Breast epithelium (tissue), 3 donors: ENCODE results near the gene SATB1.

ENCODE experiments used
- POLR2A ChIP-seq: fragments of 450-650 bp; IDR thresholded peaks from one replicate; pipeline ENCODE4 v1.6.1; 2016; ENCODE audit warnings: antibody characterized with exemption, mild to moderate bottlenecking, moderate library complexity
- POLR2AphosphoS5 ChIP-seq, 3 donors: sonication (generic); formaldehyde crosslinking; IDR thresholded peaks; one replicate each; pipeline ENCODE4 v1.6.1; 2017; ENCODE audit warnings: antibody characterized with exemption in 3 of 3
- TF ChIP-seq, protein P1 (sequence below), 3 donors: fragments of 450-650 bp; IDR thresholded peaks; one replicate each; pipeline ENCODE4 v1.5.1; 2016 to 2017; ENCODE audit warnings: antibody characterized with exemption in 3 of 3, mild to moderate bottlenecking in 3 of 3, moderate library complexity in 3 of 3

DNA sequence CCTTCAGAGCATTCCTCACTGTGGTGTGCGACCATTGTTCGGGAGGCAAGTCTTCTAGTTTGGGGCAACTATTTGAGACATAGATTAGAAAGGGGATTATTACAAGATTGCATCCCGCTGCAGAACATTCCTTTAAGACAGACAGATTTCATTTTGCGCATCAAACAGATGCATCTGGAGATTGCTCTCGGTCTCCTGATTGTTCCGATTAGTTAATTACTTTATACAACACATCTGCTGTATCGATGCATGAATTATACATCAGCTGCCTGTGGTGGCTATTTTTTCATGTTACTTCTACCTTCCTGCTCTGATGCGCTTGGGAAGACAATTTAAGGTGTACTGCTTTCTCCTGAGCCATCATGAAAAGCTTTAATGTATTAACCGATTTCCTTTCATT lies 10.0 kb downstream of the SATB1 start:
- TF ChIP-seq, protein P1, sequence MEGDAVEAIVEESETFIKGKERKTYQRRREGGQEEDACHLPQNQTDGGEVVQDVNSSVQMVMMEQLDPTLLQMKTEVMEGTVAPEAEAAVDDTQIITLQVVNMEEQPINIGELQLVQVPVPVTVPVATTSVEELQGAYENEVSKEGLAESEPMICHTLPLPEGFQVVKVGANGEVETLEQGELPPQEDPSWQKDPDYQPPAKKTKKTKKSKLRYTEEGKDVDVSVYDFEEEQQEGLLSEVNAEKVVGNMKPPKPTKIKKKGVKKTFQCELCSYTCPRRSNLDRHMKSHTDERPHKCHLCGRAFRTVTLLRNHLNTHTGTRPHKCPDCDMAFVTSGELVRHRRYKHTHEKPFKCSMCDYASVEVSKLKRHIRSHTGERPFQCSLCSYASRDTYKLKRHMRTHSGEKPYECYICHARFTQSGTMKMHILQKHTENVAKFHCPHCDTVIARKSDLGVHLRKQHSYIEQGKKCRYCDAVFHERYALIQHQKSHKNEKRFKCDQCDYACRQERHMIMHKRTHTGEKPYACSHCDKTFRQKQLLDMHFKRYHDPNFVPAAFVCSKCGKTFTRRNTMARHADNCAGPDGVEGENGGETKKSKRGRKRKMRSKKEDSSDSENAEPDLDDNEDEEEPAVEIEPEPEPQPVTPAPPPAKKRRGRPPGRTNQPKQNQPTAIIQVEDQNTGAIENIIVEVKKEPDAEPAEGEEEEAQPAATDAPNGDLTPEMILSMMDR (IDR thresholded peaks at IDR 0.05) = no peak
- TF ChIP-seq POLR2A = no peak
- TF ChIP-seq POLR2AphosphoS5 (IDR thresholded peaks at IDR 0.05) = no peak
